ENCODE measurements around the gene ZNF653. TPM values are rescaled to one million over a fixed set of nuclear protein-coding genes. Genes with fewer than 3 reads are reported as not detected.
A peak's percentile ranks its signal among the peaks of the same experiment; 100 is the strongest.

Gene ZNF653
- total and polyA plus RNA-seq, 5 experiments from 2014 or later = 1.4 to 18.1 (median 2.9) TPM

DNA sequence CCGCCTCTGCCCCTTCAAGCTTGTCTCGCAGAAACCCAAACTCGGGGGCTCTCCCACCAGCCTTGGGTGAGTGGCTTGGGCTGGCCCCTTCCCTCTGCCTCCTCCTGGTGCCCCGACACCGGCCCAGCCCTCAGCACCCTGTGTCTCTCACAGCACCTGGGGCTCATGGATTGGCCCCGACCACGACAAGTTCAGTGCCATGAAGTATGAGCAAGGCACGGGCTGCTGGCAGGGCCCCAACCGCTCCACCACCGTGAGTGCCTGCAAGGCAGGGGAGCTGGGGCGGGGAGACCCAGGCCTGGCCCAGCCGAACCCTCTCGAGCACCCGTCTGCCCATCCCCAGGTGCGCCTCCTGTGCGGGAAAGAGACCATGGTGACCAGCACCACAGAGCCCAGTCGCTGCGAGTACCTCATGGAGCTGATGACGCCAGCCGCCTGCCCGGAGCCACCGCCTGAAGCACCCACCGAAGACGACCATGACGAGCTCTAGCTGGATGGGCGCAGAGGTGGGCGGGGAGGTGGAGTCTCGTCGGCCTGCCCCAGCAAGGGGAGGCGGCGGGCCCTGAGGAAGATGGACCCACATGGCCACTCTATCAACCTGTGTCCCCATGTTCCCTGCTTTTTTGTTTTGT, 56.6 kb downstream of the ZNF653 start:
- no peak for DNase-seq
- no peak for ATAC-seq
- peaks cover 0 to 42% (median 2%) of the 10 kb centered on the region in 3 donors for H3K36me3 Mint-ChIP-seq
- POLR2A ChIA-PET = no interaction called here
- H3K27ac Mint-ChIP-seq = no peak overlapping the region
- H3K4me3 Mint-ChIP-seq = no peak overlapping the region
- H3K4me1 Mint-ChIP-seq = peaks cover 0 to 5% (median 0%) of the 10 kb centered on the region in 4 donors
- H3K27me3 Mint-ChIP-seq = peaks cover 0 to 5% (median 0%) of the 10 kb centered on the region in 5 donors
- no peaks in the 10 kb centered on the region for H3K9me3 Mint-ChIP-seq

DNA sequence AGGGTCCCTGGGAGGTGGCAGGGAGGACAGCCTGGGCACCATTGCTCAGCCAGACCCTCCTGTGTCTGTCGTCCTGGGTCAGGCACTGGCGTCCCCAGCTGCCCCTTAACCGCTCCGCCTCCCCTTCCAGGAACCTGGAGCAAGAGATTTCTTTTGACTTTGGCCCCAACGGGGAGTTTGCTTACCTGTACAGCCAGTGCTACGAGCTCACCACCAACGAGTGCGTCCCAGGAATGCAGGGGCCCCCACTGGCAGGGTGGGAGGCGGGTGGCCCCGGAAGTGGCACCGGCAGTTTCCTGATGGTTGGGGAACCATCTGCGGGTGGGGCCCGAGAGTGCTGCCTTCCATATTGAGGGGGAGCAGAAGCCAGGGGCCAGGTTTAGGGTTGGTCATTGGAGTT, 57.2 kb downstream of the ZNF653 start:
- Mint-ChIP-seq H3K4me1 (peaks cover 0 to 5% (median 0%) of the 10 kb centered on the region in 4 donors), H3K9me3 (no peaks in the 10 kb centered on the region), H3K36me3 (peaks cover 0 to 47% (median 2%) of the 10 kb centered on the region in 3 donors), H3K27ac (no peak overlapping the region), H3K4me3 (no peak overlapping the region), H3K27me3 (peaks cover 0 to 4% (median 0%) of the 10 kb centered on the region in 5 donors)
- POLR2A ChIA-PET = no interaction called here
- DNase-seq = no peak
- no peak for ATAC-seq

GRCh38 chr19:11447347-11448262, 58.0 kb downstream of the ZNF653 start:
- POLR2A ChIA-PET = no interaction called here
- no peak for DNase-seq
- no peak overlapping the region for H3K27ac Mint-ChIP-seq
- H3K9me3 Mint-ChIP-seq = no peaks in the 10 kb centered on the region
- ATAC-seq = no peak
- peaks cover 0 to 52% (median 2%) of the 10 kb centered on the region in 3 donors for H3K36me3 Mint-ChIP-seq
- H3K4me3 Mint-ChIP-seq = no peak overlapping the region
- H3K4me1 Mint-ChIP-seq = peaks cover 0 to 2% (median 0%) of the 10 kb centered on the region in 4 donors
- H3K27me3 Mint-ChIP-seq = peaks cover 0 to 2% (median 0%) of the 10 kb centered on the region in 5 donors

DNA sequence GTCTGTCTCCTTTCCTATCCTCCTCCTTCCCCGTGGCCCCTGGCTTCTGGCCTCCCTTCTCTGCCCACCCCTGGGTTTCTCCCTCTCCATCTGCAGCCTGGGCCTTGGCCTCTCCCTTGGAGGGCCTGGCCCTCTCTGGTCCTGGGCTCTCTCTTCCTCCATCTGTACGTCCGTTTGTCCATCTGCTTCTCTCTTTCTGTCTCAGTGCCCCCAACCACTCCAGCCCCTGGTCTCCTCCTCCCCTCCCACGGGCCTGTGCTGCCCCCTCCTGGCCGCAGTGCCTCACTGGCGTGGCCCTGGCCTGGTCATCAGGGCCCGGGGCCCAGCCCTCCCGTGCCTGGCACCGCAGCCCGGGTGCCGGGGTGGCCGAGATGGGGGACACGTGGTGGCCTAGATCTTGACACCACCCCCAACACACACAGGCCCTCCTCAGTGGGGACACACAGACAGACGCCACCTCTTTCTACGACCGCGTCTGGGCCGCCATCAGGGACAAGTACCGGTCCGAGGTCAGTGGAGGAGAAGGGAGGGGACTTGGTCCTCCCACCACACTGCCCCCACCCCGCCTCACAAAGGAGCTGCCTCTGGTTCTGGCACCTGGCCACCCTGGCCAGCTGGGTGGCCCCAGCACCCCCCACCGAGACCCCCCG, 58.9 kb downstream of the ZNF653 start:
- POLR2A ChIA-PET = no interaction called here
- Mint-ChIP-seq H3K4me3 (no peak overlapping the region), H3K27ac (peak overlapping the region in 1 of 10 donors; percentile 15), H3K27me3 (no peaks in the 10 kb centered on the region), H3K4me1 (peaks cover 2 to 7% (median 6%) of the 10 kb centered on the region in 4 donors), H3K36me3 (peaks cover 0 to 61% (median 5%) of the 10 kb centered on the region in 3 donors), H3K9me3 (no peaks in the 10 kb centered on the region)
- peak in 7 of 10 donors; percentile 31 to 75 (median 44) for DNase-seq
- ATAC-seq = peak; percentile 46 to 70

- POLR2A ChIA-PET = no interaction called here
- Mint-ChIP-seq H3K27me3 (no peaks in the 10 kb centered on the region), H3K27ac (no peak overlapping the region), H3K36me3 (peaks cover 0 to 65% (median 6%) of the 10 kb centered on the region in 3 donors), H3K4me1 (peaks cover 2 to 10% (median 8%) of the 10 kb centered on the region in 4 donors), H3K9me3 (no peaks in the 10 kb centered on the region), H3K4me3 (no peak overlapping the region)
- ATAC-seq (no peak), DNase-seq (no peak)
These were observed 59.4 kb downstream of the ZNF653 start for GRCh38 chr19:11446271-11446651.

- H3K36me3 Mint-ChIP-seq = peaks cover 0 to 68% (median 8%) of the 10 kb centered on the region in 3 donors
- peaks cover 9 to 18% (median 13%) of the 10 kb centered on the region in 4 donors for H3K4me1 Mint-ChIP-seq
- POLR2A ChIA-PET = interaction anchor here (0.7 to 0.9 kb wide), 2 partner anchors 46 to 62 kb away, joined by 3 to 6 read pairs; no protein-coding TSS in a partner anchor
- no peaks in the 10 kb centered on the region for H3K27me3 Mint-ChIP-seq
- DNase-seq = no peak
- H3K9me3 Mint-ChIP-seq = no peaks in the 10 kb centered on the region
- H3K4me3 Mint-ChIP-seq = no peak overlapping the region
- peak overlapping the region in 1 of 10 donors; percentile 40 for H3K27ac Mint-ChIP-seq
- ATAC-seq = no peak
These were observed 60.5 kb downstream of the ZNF653 start for GRCh38 chr19:11445141-11445540.

GRCh38 chr19:11444059-11444458, 61.6 kb downstream of the ZNF653 start:
- Mint-ChIP-seq H3K27ac (peak overlapping the region in 1 of 10 donors; percentile 34), H3K9me3 (no peaks in the 10 kb centered on the region), H3K27me3 (no peaks in the 10 kb centered on the region), H3K36me3 (peaks cover 0 to 67% (median 8%) of the 10 kb centered on the region in 3 donors), H3K4me3 (no peak overlapping the region), H3K4me1 (peaks cover 9 to 18% (median 13%) of the 10 kb centered on the region in 4 donors)
- POLR2A ChIA-PET = interaction anchor here (0.6 kb wide), 1 partner anchor 1378 kb away, joined by 3 read pairs; no protein-coding TSS in a partner anchor
- DNase-seq = no peak
- ATAC-seq = no peak

DNA sequence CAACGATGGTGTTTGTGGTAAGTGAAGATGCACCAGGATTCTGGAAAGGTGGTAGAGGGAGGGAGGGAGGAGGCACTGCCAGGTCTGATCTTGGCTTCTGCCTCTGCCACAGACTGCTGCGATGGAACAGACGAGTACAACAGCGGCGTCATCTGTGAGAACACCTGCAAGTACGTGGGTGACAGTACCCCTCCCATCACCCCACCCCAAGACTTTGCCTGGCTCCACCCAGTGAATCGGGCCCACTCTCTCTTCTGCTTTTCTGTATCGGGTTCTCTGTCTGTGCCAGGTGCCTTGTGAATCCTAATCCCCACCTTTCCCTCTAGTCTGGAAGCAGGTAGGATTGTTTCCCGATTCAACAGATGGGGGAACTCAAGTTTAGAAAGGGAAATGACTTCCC, 67.7 kb downstream of the ZNF653 start:
- Mint-ChIP-seq H3K27ac (peak overlapping the region in 2 of 10 donors; percentile 45 to 77), H3K36me3 (peaks cover 0 to 60% (median 15%) of the 10 kb centered on the region in 3 donors), H3K9me3 (no peaks in the 10 kb centered on the region), H3K4me3 (peak overlapping the region in 7 of 10 donors; percentile 20 to 99 (median 63)), H3K4me1 (peaks cover 20 to 45% (median 37%) of the 10 kb centered on the region in 4 donors), H3K27me3 (peaks cover 0 to 3% (median 0%) of the 10 kb centered on the region in 5 donors)
- ATAC-seq (no peak), DNase-seq (no peak)
- POLR2A ChIA-PET = no interaction called here

GRCh38 chr19:11435833-11436313, 69.8 kb downstream of the ZNF653 start:
- Mint-ChIP-seq H3K9me3 (no peaks in the 10 kb centered on the region), H3K27ac (peak overlapping the region; percentile 93 to 99 (median 98)), H3K4me3 (peak overlapping the region; percentile 98 to 100 (median 99)), H3K36me3 (peaks cover 0 to 40% (median 7%) of the 10 kb centered on the region in 3 donors), H3K4me1 (peaks cover 10 to 40% (median 25%) of the 10 kb centered on the region in 4 donors), H3K27me3 (peaks cover 0 to 3% (median 0%) of the 10 kb centered on the region in 5 donors)
- DNase-seq (no peak), ATAC-seq (no peak)
- POLR2A ChIA-PET = interaction anchor here (1.0 to 3.3 kb wide), 5 partner anchors 15 to 718 kb away, joined by 3 to 31 read pairs (median 7); partner anchors contain the start of genes CCDC159, DNM2, SWSAP1 and TMEM205

DNA sequence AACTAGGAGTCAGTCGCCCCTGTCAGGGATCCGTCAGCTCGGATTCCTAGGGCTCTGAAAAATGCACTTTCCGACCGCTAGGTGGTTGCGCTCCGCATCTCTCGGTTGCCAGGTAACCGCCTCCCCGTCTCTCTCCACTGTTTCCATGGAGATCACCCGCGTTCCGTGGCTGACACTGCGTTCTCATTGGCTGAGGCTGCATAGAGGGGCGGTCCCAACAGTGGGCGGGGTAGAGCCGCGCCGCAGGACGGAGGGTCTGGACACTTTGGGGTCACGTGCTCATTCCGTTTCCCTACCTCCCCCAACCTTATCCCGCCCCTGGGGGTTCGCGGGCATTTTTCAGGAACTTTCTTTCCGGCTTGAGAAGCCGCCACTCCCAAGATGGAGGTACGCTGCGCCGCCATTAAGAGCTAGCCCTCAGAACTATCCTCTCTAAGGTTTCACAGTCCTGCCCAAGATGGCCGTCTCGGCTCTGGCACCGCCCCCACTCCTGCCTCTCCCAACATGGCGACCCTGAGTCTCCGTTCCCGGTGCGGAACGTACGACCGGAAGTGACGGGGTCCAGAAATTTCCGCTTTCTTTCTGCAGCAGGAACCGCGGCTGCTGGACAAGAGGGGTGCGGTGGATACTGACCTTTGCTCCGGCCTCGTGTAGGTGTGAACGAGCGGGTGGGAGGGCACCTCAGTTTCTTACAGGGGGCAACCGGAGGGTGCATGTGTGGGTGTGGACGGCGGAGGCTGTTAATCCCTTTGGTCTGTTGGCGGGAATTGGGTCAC, 70.4 kb downstream of the ZNF653 start, which contains the start of the genes ODAD3 and PRKCSH:
Gene ODAD3 (minus strand): TSS at position 65 of the 776 bp plus-strand sequence. CDS start 105 bp downstream, outside the sequence.
Gene PRKCSH (plus strand): TSS at position 579 of the 776 bp plus-strand sequence. CDS start 483 bp downstream, outside the sequence.
- DNase-seq = peak; percentile 86 to 99 (median 98)
- Mint-ChIP-seq H3K36me3 (peaks cover 0 to 34% (median 7%) of the 10 kb centered on the region in 3 donors), H3K27ac (peak within 1 kb of the TSS; percentile 93 to 99 (median 98)), H3K9me3 (no peaks in the 10 kb centered on the region), H3K27me3 (peaks cover 0 to 8% (median 2%) of the 10 kb centered on the region in 5 donors), H3K4me3 (peak within 1 kb of the TSS; percentile 98 to 100 (median 99)), H3K4me1 (peaks cover 8 to 37% (median 22%) of the 10 kb centered on the region in 4 donors)
- ATAC-seq = peak; percentile 95 to 96
- POLR2A ChIA-PET = interaction anchor here (1.0 to 3.3 kb wide), 6 partner anchors 12 to 717 kb away, joined by 3 to 31 read pairs (median 6); partner anchors contain the start of genes CCDC159, DNM2, SWSAP1 and TMEM205

GRCh38 chr19:11434703-11435056, 71.0 kb downstream of the ZNF653 start:
- POLR2A ChIA-PET = interaction anchor here (1.0 to 3.3 kb wide), 6 partner anchors 12 to 717 kb away, joined by 3 to 31 read pairs (median 6); partner anchors contain the start of genes CCDC159, DNM2, SWSAP1 and TMEM205
- no peak for DNase-seq
- peaks cover 8 to 37% (median 22%) of the 10 kb centered on the region in 4 donors for H3K4me1 Mint-ChIP-seq
- H3K36me3 Mint-ChIP-seq = peaks cover 0 to 28% (median 7%) of the 10 kb centered on the region in 3 donors
- H3K9me3 Mint-ChIP-seq = no peaks in the 10 kb centered on the region
- H3K27ac Mint-ChIP-seq = peak overlapping the region; percentile 93 to 99 (median 98)
- H3K27me3 Mint-ChIP-seq = peaks cover 0 to 10% (median 2%) of the 10 kb centered on the region in 5 donors
- ATAC-seq = peak; percentile 3 to 26
- H3K4me3 Mint-ChIP-seq = peak overlapping the region; percentile 98 to 100 (median 99)
